Neuronal stem cell (in vitro differentiated cells): ENCODE data around the gene TAP2. TPM values are rescaled to one million over a fixed set of nuclear protein-coding genes. Genes with fewer than 3 reads are reported as not detected.

Experiments used
- DNase-seq: peaks from one replicate; pipeline ENCODE4 v3.0.0-alpha.2; 2013; ENCODE audit warnings: low spot score
- H2AFZ ChIP-seq: one replicate; pipeline ENCODE4 v1.6.1; 2013; ENCODE audit warnings: mild to moderate bottlenecking, low read length, inconsistent platforms
- H2AK5ac ChIP-seq: 2 replicates; pipeline ENCODE4 v1.6.1; 2013; ENCODE audit warnings: low read depth, mild to moderate bottlenecking, inconsistent platforms, low read length, moderate library complexity, mixed read lengths
- H2BK120ac ChIP-seq: 2 replicates; pipeline ENCODE4 v1.6.1; 2013; ENCODE audit warnings: low read depth, mild to moderate bottlenecking, inconsistent platforms, low read length, moderate library complexity, mixed read lengths
- H2BK12ac ChIP-seq: one replicate; pipeline ENCODE4 v1.6.1; 2013; ENCODE audit warnings: low read length, inconsistent platforms
- H2BK15ac ChIP-seq: 2 replicates; pipeline ENCODE4 v1.6.1; 2013; ENCODE audit warnings: mild to moderate bottlenecking, low read length, inconsistent platforms, mixed read lengths
- H2BK5ac ChIP-seq: one replicate; pipeline ENCODE4 v1.6.1; 2013; ENCODE audit warnings: inconsistent platforms, mild to moderate bottlenecking, low read length, moderate library complexity
- H3K14ac ChIP-seq: one replicate; pipeline ENCODE4 v1.6.1; 2013; ENCODE audit warnings: low read length, inconsistent platforms
- H3K18ac ChIP-seq: 2 replicates; pipeline ENCODE4 v1.6.1; 2013; ENCODE audit warnings: low read length, inconsistent platforms
- H3K23ac ChIP-seq: 2 replicates; pipeline ENCODE4 v1.6.1; 2013; ENCODE audit warnings: low read depth, mild to moderate bottlenecking, mixed read lengths, low read length, inconsistent platforms; ENCODE audit not compliant: poor library complexity
- H3K27ac ChIP-seq: replicated peaks from 3 replicates; pipeline ENCODE4 v1.5.1; 2013; ENCODE audit warnings: low read length, inconsistent platforms
- H3K27me3 ChIP-seq, 3 experiments: 2 replicates each; pipeline ENCODE4 v1.6.1; 2013; ENCODE audit warnings: low read length in 3 of 3, mild to moderate bottlenecking in 2 of 3, inconsistent platforms in 1 of 3, low read depth in 1 of 3, mixed read lengths in 1 of 3, moderate library complexity in 1 of 3; ENCODE audit not compliant: control insufficient read depth in 3 of 3, insufficient read depth in 3 of 3
- H3K36me3 ChIP-seq, 2 donors: replicated peaks in 1 of 2; 2 replicates each; pipeline ENCODE4 v1.6.1; 2013; ENCODE audit warnings: low read length in 2 of 2; ENCODE audit not compliant: control insufficient read depth in 2 of 2, insufficient read depth in 2 of 2
- H3K4ac ChIP-seq: 2 replicates; pipeline ENCODE4 v1.6.1; 2013; ENCODE audit warnings: inconsistent platforms, mild to moderate bottlenecking, low read length, moderate library complexity
- H3K4me1 ChIP-seq, 2 donors: 1 replicate in 1 of 2; 2 replicates in 1 of 2; pipeline ENCODE4 v1.6.1; 2013; ENCODE audit warnings: low read length in 2 of 2, low read depth in 1 of 2; ENCODE audit not compliant: control insufficient read depth in 2 of 2, insufficient read depth in 1 of 2
- H3K4me2 ChIP-seq: one replicate; pipeline ENCODE4 v1.6.1; 2013; ENCODE audit warnings: mild to moderate bottlenecking, low read length, inconsistent platforms; ENCODE audit not compliant: insufficient read depth, poor library complexity, severe bottlenecking
- H3K4me3 ChIP-seq, 2 donors: 2 replicates each; pipeline ENCODE4 v1.5.1; 2013; ENCODE audit warnings: low read length in 2 of 2, mild to moderate bottlenecking in 2 of 2, inconsistent platforms in 1 of 2, moderate library complexity in 1 of 2
- H3K79me1 ChIP-seq: one replicate; pipeline ENCODE4 v1.6.1; 2013; ENCODE audit warnings: low read depth, mild to moderate bottlenecking, inconsistent platforms, low read length, moderate library complexity
- H3K9ac ChIP-seq: one replicate; pipeline ENCODE4 v1.6.1; 2013; ENCODE audit warnings: mild to moderate bottlenecking, low read depth, low read length, inconsistent platforms; ENCODE audit not compliant: poor library complexity
- H3K9me3 ChIP-seq, 2 donors: replicated peaks in 1 of 2; 2 replicates each; pipeline versions ENCODE3 to v1.6.1; 2013; ENCODE audit warnings: low read length in 2 of 2, mild to moderate bottlenecking in 2 of 2, inconsistent platforms in 1 of 2, low read depth in 1 of 2, mixed read lengths in 1 of 2, moderate library complexity in 1 of 2; ENCODE audit not compliant: control insufficient read depth in 2 of 2, insufficient read depth in 1 of 2
- H4K8ac ChIP-seq: one replicate; pipeline ENCODE4 v1.6.1; 2013; ENCODE audit warnings: low read depth, mild to moderate bottlenecking, inconsistent platforms, low read length, moderate library complexity
- H4K91ac ChIP-seq: one replicate; pipeline ENCODE4 v1.6.1; 2013; ENCODE audit warnings: low read length, low read depth, mild to moderate bottlenecking, inconsistent platforms; ENCODE audit not compliant: poor library complexity
- whole genome bisulfite sequencing, 2 donors: extraction: QIAGEN DNeasy Blood & Tissue Kit; methylation state at CpG; one replicate each; pipeline ENCODE4 v1.1.7; 2013; ENCODE audit warnings: missing lambda C conversion rate in 2 of 2, mixed read lengths in 1 of 2; ENCODE audit not compliant: insufficient read length in 2 of 2, insufficient replicate concordance in 1 of 2; ENCODE audit errors: extremely low coverage in 2 of 2; 5-methylcytosine and 5-hydroxymethylcytosine counted together
- polyA plus RNA-seq, 2 experiments: library from polyadenylated mRNA; stranded (reverse); fragments of 200-250 nt; gene quantifications; one replicate each; pipeline ENCODE4 v1.2.3, GENCODE V29; 2013

The TAP2 gene
- polyA plus RNA-seq (2013, experiment 1 of 2): 1.8 TPM
- 2.4 TPM for polyA plus RNA-seq (2013, experiment 2 of 2)

DNA sequence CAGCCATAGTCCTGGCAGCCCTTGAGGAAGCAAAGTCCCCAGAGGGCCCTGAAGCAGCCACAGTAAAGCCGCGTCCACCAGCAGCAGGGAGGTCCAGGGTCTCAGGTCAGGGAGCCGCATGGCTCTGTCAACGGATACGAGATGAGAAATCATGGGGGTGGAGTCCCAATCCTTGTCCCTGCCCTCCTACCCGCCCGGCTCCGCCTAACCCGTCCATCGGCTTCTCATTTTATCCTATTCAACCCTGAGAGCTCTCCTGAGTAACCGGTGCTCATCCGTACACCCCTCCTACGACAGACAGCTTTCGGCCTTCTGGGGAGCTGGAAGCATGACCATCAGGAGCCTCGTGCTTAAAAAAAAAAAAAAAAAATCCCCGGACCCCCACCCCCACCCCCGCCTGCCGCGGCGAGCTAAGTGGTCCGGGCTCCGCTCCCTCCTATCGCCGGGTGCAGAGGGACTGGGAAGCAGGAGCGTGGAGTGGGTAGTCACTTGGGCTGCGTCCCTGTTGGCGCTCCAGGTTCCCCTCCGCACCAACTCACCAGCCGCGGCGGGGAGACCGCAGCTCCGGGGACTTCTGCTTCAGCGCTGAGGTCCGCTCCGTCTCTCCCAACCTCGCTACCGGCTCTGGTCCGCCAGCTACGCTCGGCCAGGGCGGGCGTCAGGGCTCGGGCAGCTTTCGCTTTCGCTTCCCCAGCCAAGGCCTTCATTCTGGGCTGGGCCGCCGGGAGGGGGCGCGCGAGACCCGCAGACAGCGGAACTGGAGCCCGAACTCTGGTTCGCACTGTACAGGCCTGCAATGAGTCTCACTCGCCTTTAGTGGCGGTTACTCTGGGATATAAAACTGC, at the start of gene TAP2:
Gene TAP2 (minus strand): TSS at position 626 of the 845 bp plus-strand sequence. CDS start 506 bp downstream, at position 120.
- peak within 1 kb of the TSS; percentile 96 for H3K18ac ChIP-seq
- H3K27me3 ChIP-seq: peaks cover 0 to 38% (median 11%) of the 10 kb centered on the region in 3 experiments
- H4K8ac ChIP-seq: no peak within 1 kb of the TSS
- peak within 1 kb of the TSS; percentile 76 for H3K4me2 ChIP-seq
- H2BK15ac ChIP-seq: peak within 1 kb of the TSS; percentile 93
- peak within 1 kb of the TSS; percentile 68 for H2BK5ac ChIP-seq
- H3K9me3 ChIP-seq: peaks cover 0 to 5% of the 10 kb centered on the region in 2 donors
- H3K4me1 ChIP-seq: peaks cover 0 to 6% of the 10 kb centered on the region in 2 donors
- no peak within 1 kb of the TSS for H4K91ac ChIP-seq
- DNase-seq: peak; percentile 87
- H3K79me1 ChIP-seq: no peaks in the 10 kb centered on the region
- no peak within 1 kb of the TSS for H3K4ac ChIP-seq
- peak within 1 kb of the TSS; percentile 85 for H3K9ac ChIP-seq
- H2AK5ac ChIP-seq: no peak within 1 kb of the TSS
- no peaks in the 10 kb centered on the region for H3K36me3 ChIP-seq
- no CpG with 5 or more reads among the region's 57 CpGs for WGBS, 2 donors
- peak within 1 kb of the TSS; percentile 69 for H2BK120ac ChIP-seq
- H2BK12ac ChIP-seq: peak within 1 kb of the TSS; percentile 24
- H3K4me3 ChIP-seq: peak within 1 kb of the TSS; percentile 84 to 94
- peak within 1 kb of the TSS; percentile 100 for H2AFZ ChIP-seq
- H3K27ac ChIP-seq: peak within 1 kb of the TSS; percentile 66
- peak within 1 kb of the TSS; percentile 82 for H3K23ac ChIP-seq
- no peak within 1 kb of the TSS for H3K14ac ChIP-seq

DNA sequence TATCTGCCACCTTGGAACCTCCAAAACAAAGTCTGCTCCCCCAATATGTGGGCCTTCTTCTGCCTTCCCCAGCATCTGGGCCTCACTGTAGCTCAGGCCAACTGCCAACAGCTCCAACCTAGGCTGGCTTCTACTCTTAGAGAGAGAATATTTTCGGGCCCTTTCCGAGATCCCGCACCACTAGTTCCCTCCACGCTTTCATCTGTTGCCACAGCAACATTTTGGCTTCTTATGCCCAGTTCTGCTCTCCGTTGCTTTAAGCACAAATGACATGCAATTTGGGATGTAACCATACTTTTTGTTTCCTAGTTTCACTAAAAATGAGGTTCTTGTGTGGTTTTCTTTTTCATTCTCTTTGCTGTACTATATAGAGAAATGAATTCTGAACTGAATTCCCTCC, 49.1 kb upstream of the TAP2 start:
- Histone ChIP-seq H2BK120ac (no peak overlapping the region), H3K79me1 (no peaks in the 10 kb centered on the region), H2BK5ac (no peak overlapping the region), H3K36me3 (no peaks in the 10 kb centered on the region), H2AK5ac (no peak overlapping the region), H3K27ac (no peak overlapping the region), H2BK15ac (no peak overlapping the region), H4K91ac (no peak overlapping the region), H2AFZ (no peak overlapping the region), H3K4me2 (no peak overlapping the region), H3K18ac (no peak overlapping the region), H3K9me3 (no peaks in the 10 kb centered on the region), H3K9ac (no peak overlapping the region), H3K14ac (no peak overlapping the region), H3K4ac (no peak overlapping the region), H4K8ac (no peak overlapping the region), H3K23ac (no peak overlapping the region), H3K4me1 (no peaks in the 10 kb centered on the region), H2BK12ac (no peak overlapping the region), H3K4me3 (no peak overlapping the region), H3K27me3 (peaks cover 0 to 48% (median 0%) of the 10 kb centered on the region in 3 experiments)
- WGBS, 2 donors: no CpG with 5 or more reads among the region's 5 CpGs
- no peak for DNase-seq

DNA sequence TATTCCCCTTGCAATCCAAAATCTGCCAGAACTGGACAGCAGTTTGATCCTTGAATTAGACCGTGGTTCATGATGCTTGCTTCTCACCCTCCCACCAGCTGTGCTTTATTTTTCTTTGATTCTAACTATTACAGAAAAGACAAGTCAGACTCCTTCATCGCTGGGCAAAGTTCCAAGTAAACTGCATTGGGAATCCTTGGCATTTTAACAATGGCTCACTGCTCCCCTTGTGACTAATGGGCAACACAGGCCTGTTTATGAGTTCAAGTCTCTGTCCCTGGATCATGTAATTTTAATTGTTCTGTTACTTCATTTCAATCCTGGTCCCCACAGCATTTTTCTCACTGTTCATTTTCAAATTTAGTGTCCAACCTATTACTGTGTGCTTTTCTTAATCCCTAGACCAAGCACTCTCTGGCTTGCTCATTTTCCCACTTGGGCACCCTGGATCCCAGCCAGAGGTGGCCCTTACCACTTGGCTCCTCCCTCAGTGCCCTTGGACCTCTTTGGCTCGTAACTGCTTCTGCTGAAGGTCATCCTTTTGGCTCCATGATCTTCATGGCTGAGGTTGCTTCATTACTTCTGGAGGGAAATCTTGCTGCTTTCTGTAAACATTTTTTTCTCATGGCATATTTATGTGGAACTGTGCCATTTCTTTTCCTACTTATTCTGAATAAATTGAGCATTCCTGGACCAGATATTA, 48.3 kb upstream of the TAP2 start:
- Histone ChIP-seq H2BK15ac (no peak overlapping the region), H2BK12ac (no peak overlapping the region), H2AFZ (peak overlapping the region; percentile 35), H2AK5ac (no peak overlapping the region), H3K36me3 (no peaks in the 10 kb centered on the region), H3K23ac (no peak overlapping the region), H3K4me1 (no peaks in the 10 kb centered on the region), H3K79me1 (no peaks in the 10 kb centered on the region), H3K4ac (no peak overlapping the region), H2BK120ac (no peak overlapping the region), H3K9ac (no peak overlapping the region), H3K4me2 (no peak overlapping the region), H3K27me3 (peaks cover 0 to 50% (median 0%) of the 10 kb centered on the region in 3 experiments), H3K4me3 (no peak overlapping the region), H4K91ac (no peak overlapping the region), H4K8ac (no peak overlapping the region), H3K18ac (no peak overlapping the region), H3K27ac (no peak overlapping the region), H2BK5ac (no peak overlapping the region), H3K9me3 (no peaks in the 10 kb centered on the region), H3K14ac (no peak overlapping the region)
- DNase-seq: no peak
- WGBS, 2 donors: no CpG with 5 or more reads among the region's 3 CpGs
